SK-N-MC (cell line): ENCODE data around the gene DDC.

Experiments used
- EZH2 ChIP-seq: fragments of 200-600 bp; sonication (generic); IDR thresholded peaks from one replicate; pipeline ENCODE4 v1.6.1; 2017; ENCODE audit warnings: antibody characterized with exemption
- FOXP2 ChIP-seq: optimal IDR thresholded peaks from 2 replicates; pipeline ENCODE3; 2011; ENCODE audit warnings: mild to moderate bottlenecking, moderate library complexity; ENCODE audit not compliant: insufficient read depth; ENCODE audit errors: extremely low read length, control extremely low read depth
- POLR2AphosphoS5 ChIP-seq: IDR thresholded peaks from 2 replicates; pipeline ENCODE4 v1.6.1; 2012; ENCODE audit warnings: mild to moderate bottlenecking, low read depth, low read length, borderline replicate concordance

DNA sequence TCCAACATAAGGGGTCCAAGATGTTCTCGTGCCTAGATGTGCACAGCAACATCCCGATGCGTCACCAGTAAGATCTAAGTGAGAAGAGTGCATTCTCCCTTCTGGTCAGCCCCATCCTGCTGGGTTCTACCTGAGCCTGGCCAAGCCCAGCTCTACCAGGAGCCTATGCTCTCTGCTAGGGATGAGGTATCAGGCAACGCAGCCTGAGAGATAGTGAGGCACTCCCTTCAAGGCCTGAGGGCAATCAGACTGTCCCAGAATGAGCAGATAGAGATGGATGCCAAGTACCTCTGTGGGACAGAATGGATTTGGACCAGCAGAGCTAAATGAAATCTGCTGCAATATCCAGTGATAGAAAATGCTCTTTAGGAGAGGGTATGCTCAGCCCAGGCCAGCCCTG is 26.7 kb downstream of the DDC start:
- TF ChIP-seq EZH2 (no peak), FOXP2 (no peak), POLR2AphosphoS5 (no peak)
